Measurements from ENCODE around the gene KRT1. TPM values are rescaled to one million over a fixed set of nuclear protein-coding genes. Genes with fewer than 3 reads are reported as not detected.

Gene KRT1
- total RNA-seq, 3 donors from 2014 or later (not counting 1 experiment from before 2014, with no cell fraction given), result 0.27 to 1.8 TPM; not detected in 1

- H3K9me3 Mint-ChIP-seq, result no peaks in the 10 kb centered on the region
- peaks cover 73 to 88% of the 10 kb centered on the region in 2 donors for H3K4me1 Mint-ChIP-seq
- ATAC-seq (peak in 1 of 3 donors; percentile 1), DNase-seq (no peak)
- H3K9me3 ChIP-seq (ENCODE audit: control insufficient read depth, insufficient read depth, low read length), result peaks cover 3% of the 10 kb centered on the region
- no peaks in the 10 kb centered on the region for H3K36me3 Mint-ChIP-seq
- no peaks in the 10 kb centered on the region for H3K27me3 Mint-ChIP-seq (ENCODE audit: low read depth in 2 of 2)
- no peaks in the 10 kb centered on the region for H3K36me3 ChIP-seq (ENCODE audit: control insufficient read depth, insufficient read depth, low read length)
- intact Hi-C loops (cut with micrococcal nuclease), result loop anchor here (1.0 to 5.0 kb wide), 6 partner anchors 10 to 190 kb away; partner anchors contain the start of gene KRT1
- H3K4me1 ChIP-seq (ENCODE audit: control insufficient read depth, insufficient read depth, low read length), result peaks cover 42% of the 10 kb centered on the region
- no peak for TF ChIP-seq CTCF (IDR thresholded peaks at IDR 0.05)
- WGBS (ENCODE audit: insufficient coverage), result 66% methylated on average over 4 of the region's 4 CpGs
- peak overlapping the region; percentile 89 for H3K27ac ChIP-seq (ENCODE audit: low read length)
- no peak overlapping the region for H3K4me3 ChIP-seq (ENCODE audit: low read length)
- peak overlapping the region; percentile 97 to 98 for H3K27ac Mint-ChIP-seq
- peak overlapping the region; percentile 84 for H3K4me3 Mint-ChIP-seq
- no peaks in the 10 kb centered on the region for H3K27me3 ChIP-seq (ENCODE audit: control insufficient read depth, insufficient read depth, low read length)
Measured at GRCh38 chr12:52645982-52646381, 34.2 kb downstream of the KRT1 start.

DNA sequence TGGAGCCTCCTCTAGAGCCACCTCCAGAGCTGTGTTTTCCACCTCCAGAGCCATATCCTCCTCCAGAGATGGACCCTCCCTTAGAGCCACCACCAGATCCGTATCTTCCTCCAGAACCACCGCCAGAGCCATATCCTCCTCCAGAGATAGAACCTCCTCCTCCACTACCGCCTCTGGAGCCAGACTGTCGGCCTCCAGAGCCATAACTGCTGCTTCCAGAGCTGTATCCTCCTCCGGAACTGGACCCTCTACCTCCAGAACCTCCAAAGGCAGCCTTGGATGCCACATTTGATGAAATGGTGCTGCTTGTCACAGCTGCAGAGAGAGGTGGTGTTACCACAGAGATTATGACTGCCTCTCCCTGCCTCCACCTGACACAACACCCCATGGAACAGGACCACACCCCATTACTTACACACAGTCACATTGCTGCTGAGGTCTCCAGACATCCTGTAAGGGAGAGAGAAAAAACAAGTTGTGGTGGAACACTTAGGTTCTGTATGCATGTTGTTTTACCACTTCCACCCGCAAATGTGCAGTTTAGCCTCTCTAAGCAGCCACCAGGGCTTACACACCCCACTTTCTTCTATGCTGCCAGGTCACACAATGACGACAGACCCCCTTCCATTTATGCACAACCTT lies 35.0 kb downstream of the KRT1 start:
- 45% methylated on average over 7 of the region's 7 CpGs for WGBS (ENCODE audit: insufficient coverage)
- peaks cover 42% of the 10 kb centered on the region for H3K4me1 ChIP-seq (ENCODE audit: control insufficient read depth, insufficient read depth, low read length)
- Mint-ChIP-seq H3K4me3 (peak overlapping the region; percentile 84), H3K9me3 (no peaks in the 10 kb centered on the region), H3K27me3 (ENCODE audit: low read depth in 2 of 2) (no peaks in the 10 kb centered on the region), H3K4me1 (peaks cover 75 to 86% of the 10 kb centered on the region in 2 donors), H3K36me3 (no peaks in the 10 kb centered on the region), H3K27ac (peak overlapping the region; percentile 97 to 98)
- ATAC-seq (peak; percentile 85 to 91 (median 90)), DNase-seq (peak; percentile 51 to 88)
- peak overlapping the region; percentile 89 for H3K27ac ChIP-seq (ENCODE audit: low read length)
- no peaks in the 10 kb centered on the region for H3K36me3 ChIP-seq (ENCODE audit: control insufficient read depth, insufficient read depth, low read length)
- peaks cover 3% of the 10 kb centered on the region for H3K9me3 ChIP-seq (ENCODE audit: control insufficient read depth, insufficient read depth, low read length)
- no peak overlapping the region for H3K4me3 ChIP-seq (ENCODE audit: low read length)
- no peaks in the 10 kb centered on the region for H3K27me3 ChIP-seq (ENCODE audit: control insufficient read depth, insufficient read depth, low read length)
- TF ChIP-seq CTCF (IDR thresholded peaks at IDR 0.05), result no peak
- intact Hi-C loops (cut with micrococcal nuclease), result loop anchor here (1.0 to 5.0 kb wide), 6 partner anchors 9 to 191 kb away; partner anchors contain the start of gene KRT1

- intact Hi-C loops (cut with micrococcal nuclease), result loop anchor here (2.0 kb wide), 2 partner anchors 57 to 85 kb away; no protein-coding TSS in a partner anchor
- H3K4me3 Mint-ChIP-seq, result no peak overlapping the region
Measured at GRCh38 chr12:52644078-52644415, 36.2 kb downstream of the KRT1 start.

More at GRCh38 chr12:52644078-52644415, 36.2 kb downstream of the KRT1 start:
- Histone ChIP-seq H3K9me3 (ENCODE audit: control insufficient read depth, insufficient read depth, low read length) (peaks cover 3% of the 10 kb centered on the region), H3K27me3 (ENCODE audit: control insufficient read depth, insufficient read depth, low read length) (no peaks in the 10 kb centered on the region), H3K4me3 (ENCODE audit: low read length) (no peak overlapping the region), H3K27ac (ENCODE audit: low read length) (peak overlapping the region; percentile 89), H3K4me1 (ENCODE audit: control insufficient read depth, insufficient read depth, low read length) (peaks cover 42% of the 10 kb centered on the region), H3K36me3 (ENCODE audit: control insufficient read depth, insufficient read depth, low read length) (no peaks in the 10 kb centered on the region)
- DNase-seq (no peak), ATAC-seq (no peak)
- Mint-ChIP-seq H3K4me1 (peaks cover 69 to 77% of the 10 kb centered on the region in 2 donors), H3K27ac (peak overlapping the region; percentile 97 to 98), H3K27me3 (ENCODE audit: low read depth in 2 of 2) (no peaks in the 10 kb centered on the region), H3K36me3 (no peaks in the 10 kb centered on the region), H3K9me3 (no peaks in the 10 kb centered on the region)
- WGBS (ENCODE audit: insufficient coverage), result 93% methylated on average over 6 of the region's 6 CpGs
- no peak for TF ChIP-seq CTCF (IDR thresholded peaks at IDR 0.05)
